ENCODE data around the gene PGLYRP2. TPM values are rescaled to one million over a fixed set of nuclear protein-coding genes. Genes with fewer than 3 reads are reported as not detected.

PGLYRP2 gene
- total RNA-seq, 1 donor from 2014 or later: not detected

DNA sequence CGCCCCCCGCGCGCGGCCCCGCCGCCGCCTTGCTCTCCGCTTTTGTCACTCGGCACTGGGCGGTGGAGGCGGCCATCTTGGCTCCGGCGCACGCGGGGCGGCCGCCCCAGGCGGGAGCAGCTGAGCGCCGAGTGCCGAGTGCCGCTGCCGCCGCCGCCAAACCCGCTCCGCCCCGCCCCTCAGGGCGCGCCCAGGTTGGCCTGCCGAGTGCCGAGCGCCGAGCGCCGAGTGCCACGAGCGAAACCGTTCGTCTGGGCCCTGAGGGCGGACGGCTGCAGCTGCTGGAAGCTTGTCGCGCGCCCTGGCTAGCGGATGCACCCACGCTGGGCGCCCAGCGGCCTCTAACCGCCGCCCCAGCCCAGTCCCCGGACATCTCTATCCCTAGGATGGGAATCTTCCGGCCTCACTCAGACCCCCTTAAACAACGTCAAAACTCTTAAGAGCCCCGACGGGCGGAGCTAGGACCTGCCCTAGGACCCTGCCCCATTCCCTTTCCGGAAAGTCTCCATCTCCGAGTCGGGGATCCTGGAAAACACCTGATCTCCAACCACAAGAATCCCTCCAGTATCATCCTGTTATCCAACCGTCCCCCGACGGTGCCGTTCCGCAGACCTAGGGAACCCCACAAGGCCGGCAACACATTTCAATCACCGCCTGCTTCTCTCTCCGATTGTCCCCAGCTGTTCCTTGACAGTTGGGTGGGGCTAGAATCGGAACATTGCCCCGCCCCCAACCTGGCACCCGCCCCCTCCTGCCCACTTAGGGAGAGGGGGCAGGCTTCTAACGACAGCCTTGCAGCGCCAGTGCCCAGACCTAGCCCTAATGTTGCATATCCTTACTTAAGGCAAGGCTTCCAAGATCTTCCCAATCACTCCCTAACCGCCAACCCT is 46.4 kb downstream of the PGLYRP2 start:
- Mint-ChIP-seq H3K9me3 (no peaks in the 10 kb centered on the region), H3K4me3 (peak overlapping the region; percentile 90), H3K27ac (peak overlapping the region; percentile 97), H3K4me1 (peaks cover 21% of the 10 kb centered on the region), H3K27me3 (ENCODE audit: low read depth) (no peaks in the 10 kb centered on the region), H3K36me3 (peaks cover 2% of the 10 kb centered on the region)
- DNase-seq (ENCODE audit: low spot score in 2 of 2, unreplicated experiment in 2 of 2): peak; percentile 90 to 95
- TF ChIP-seq, protein P1, sequence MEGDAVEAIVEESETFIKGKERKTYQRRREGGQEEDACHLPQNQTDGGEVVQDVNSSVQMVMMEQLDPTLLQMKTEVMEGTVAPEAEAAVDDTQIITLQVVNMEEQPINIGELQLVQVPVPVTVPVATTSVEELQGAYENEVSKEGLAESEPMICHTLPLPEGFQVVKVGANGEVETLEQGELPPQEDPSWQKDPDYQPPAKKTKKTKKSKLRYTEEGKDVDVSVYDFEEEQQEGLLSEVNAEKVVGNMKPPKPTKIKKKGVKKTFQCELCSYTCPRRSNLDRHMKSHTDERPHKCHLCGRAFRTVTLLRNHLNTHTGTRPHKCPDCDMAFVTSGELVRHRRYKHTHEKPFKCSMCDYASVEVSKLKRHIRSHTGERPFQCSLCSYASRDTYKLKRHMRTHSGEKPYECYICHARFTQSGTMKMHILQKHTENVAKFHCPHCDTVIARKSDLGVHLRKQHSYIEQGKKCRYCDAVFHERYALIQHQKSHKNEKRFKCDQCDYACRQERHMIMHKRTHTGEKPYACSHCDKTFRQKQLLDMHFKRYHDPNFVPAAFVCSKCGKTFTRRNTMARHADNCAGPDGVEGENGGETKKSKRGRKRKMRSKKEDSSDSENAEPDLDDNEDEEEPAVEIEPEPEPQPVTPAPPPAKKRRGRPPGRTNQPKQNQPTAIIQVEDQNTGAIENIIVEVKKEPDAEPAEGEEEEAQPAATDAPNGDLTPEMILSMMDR (IDR thresholded peaks at IDR 0.05; ENCODE audit: unreplicated experiment): no peak

DNA sequence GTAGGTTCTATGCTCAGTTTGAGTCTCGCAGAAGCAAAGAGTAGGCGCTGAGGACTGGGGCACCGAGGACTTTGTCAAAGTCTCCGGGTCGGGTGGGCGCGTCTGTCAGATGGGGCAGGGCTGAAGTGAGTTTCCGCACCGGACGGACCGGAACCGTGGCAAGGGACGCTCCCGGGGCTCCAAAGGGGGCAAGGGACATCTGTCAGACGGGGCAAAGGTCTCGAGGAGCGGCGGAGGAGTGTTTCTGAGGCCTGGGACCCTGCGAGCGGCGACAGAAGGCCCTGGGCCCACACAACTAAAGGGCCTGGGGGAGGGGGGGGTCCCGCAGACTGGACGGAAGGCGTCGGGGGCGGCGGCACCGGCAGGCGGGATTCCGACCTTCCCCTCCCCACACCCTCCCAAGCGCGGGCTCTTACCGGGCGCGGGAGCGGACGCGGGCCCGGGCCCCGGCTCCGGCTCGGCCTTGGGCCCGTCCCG is 47.2 kb downstream of the PGLYRP2 start:
- Mint-ChIP-seq H3K4me1 (peaks cover 21% of the 10 kb centered on the region), H3K4me3 (peak overlapping the region; percentile 96), H3K9me3 (no peaks in the 10 kb centered on the region), H3K27me3 (ENCODE audit: low read depth) (no peaks in the 10 kb centered on the region), H3K36me3 (peaks cover 8% of the 10 kb centered on the region), H3K27ac (peak overlapping the region; percentile 98)
- DNase-seq (ENCODE audit: low spot score in 2 of 2, unreplicated experiment in 2 of 2): no peak
- TF ChIP-seq, protein P1 (IDR thresholded peaks at IDR 0.05; ENCODE audit: unreplicated experiment): no peak

DNA sequence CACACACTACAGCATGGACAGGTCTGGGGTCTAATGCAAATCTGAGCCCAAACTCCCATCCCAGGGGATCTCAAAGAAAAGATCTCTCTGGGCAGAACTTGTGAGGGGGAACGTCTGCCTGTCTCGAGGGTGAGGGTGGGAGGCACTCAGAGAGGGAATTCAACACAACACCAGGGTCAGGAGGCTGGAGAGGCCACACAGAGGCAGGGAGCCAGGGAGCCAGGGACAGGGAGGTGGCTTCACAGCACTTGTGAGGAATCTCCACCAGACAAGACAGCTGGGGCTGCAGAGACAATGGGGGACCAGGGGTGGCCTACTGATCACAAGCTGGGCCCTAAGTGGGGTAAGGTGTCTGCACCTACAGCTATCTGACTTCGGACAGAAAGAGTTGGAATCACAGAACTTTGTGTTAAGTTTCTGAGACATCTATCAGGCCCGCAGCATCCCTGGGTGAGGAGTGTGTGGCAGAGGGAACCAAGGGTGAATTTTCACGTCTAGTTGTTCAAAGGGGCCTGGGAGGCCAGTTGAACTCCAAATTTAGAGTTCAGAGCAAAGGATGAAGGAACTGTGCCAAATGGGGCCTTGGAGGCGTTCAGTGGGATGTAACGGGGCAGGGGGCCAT is 47.8 kb downstream of the PGLYRP2 start:
- Mint-ChIP-seq H3K27me3 (ENCODE audit: low read depth) (no peaks in the 10 kb centered on the region), H3K9me3 (peaks cover under 1% of the 10 kb centered on the region), H3K4me3 (peak overlapping the region; percentile 96), H3K36me3 (peaks cover 12% of the 10 kb centered on the region), H3K4me1 (peaks cover 21% of the 10 kb centered on the region), H3K27ac (peak overlapping the region; percentile 98)
- no peak for DNase-seq (ENCODE audit: low spot score in 2 of 2, unreplicated experiment in 2 of 2)
- TF ChIP-seq, protein P1 (IDR thresholded peaks at IDR 0.05; ENCODE audit: unreplicated experiment): no peak

DNA sequence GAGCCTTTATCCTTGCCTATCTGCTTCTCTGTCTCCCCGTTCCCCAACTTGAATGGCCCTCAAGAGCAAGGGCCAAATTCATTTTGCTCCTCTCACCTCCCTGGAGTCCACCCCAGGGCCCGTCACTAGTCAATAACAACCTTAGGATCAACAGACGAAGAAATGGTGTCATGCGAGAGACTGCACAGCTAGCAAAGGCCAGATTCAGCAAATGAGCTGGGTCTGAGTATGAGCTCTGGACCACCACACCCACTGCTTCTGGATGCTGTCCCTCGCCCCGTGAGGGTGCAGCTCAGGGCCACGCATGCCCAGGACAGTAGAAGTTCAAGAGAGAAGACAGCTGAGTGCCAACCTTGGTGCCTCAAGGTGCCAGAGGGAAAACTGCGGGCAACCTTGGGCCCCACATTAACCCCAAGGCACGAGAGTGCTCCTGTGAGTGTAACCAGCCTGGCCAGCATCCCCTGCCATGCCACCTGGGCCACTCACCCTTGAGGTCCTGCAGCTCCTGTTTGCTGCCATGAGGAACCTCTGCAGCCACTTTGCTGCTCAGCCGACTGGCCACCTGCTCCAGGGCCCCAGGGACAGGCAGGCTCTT is 48.7 kb downstream of the PGLYRP2 start:
- Mint-ChIP-seq H3K4me1 (peaks cover 21% of the 10 kb centered on the region), H3K27ac (no peak overlapping the region), H3K4me3 (peak overlapping the region; percentile 96), H3K36me3 (peaks cover 17% of the 10 kb centered on the region), H3K9me3 (peaks cover 3% of the 10 kb centered on the region), H3K27me3 (ENCODE audit: low read depth) (no peaks in the 10 kb centered on the region)
- TF ChIP-seq, protein P1 (IDR thresholded peaks at IDR 0.05; ENCODE audit: unreplicated experiment): no peak
- no peak for DNase-seq (ENCODE audit: low spot score in 2 of 2, unreplicated experiment in 2 of 2)

DNA sequence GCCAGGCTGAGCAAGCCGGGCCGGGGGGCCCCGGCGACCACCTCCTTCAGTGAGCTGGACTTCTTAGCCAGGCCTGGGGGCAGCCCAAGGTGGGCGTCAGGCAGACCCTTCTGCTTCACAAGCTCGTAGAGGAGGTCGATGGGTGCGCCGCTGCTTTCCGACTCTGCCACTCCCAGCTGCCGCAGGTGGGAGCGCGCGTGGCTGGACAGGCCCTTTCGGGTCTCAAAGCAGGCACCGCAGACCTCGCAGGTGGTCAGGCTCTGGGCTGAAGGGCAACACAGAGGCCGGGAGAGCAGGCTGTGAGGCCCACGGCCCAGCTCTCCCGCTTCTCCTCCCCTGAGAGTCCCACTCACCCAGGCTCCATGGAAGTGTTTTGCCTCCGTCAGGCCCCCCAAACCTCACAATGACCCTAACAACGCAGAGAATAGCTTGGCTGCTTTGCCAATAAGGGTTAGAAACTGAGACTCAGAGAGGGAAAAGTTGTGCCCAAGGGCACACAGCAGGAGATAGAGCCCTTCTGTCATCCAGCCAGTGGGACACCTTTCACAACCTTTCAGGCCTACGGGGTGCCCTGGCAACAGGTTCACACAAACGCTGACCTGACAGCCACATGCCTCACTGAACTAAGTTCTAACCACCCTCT is 49.4 kb downstream of the PGLYRP2 start:
- Mint-ChIP-seq H3K27ac (no peak overlapping the region), H3K9me3 (peaks cover 3% of the 10 kb centered on the region), H3K36me3 (peaks cover 19% of the 10 kb centered on the region)

More for the DNA sequence above, 49.4 kb downstream of the PGLYRP2 start:
- DNase-seq (ENCODE audit: low spot score in 2 of 2, unreplicated experiment in 2 of 2): no peak
- TF ChIP-seq, protein P1 (IDR thresholded peaks at IDR 0.05; ENCODE audit: unreplicated experiment): no peak
- Mint-ChIP-seq H3K27me3 (ENCODE audit: low read depth) (no peaks in the 10 kb centered on the region), H3K4me1 (peaks cover 21% of the 10 kb centered on the region), H3K4me3 (peak overlapping the region; percentile 96)
